Measurements from ENCODE around the gene IL2RG. TPM values are rescaled to one million over a fixed set of nuclear protein-coding genes. Genes with fewer than 3 reads are reported as not detected.

IL2RG gene
- total RNA-seq, 1 donor, result 119 TPM

GRCh38 chrX:71081330-71082123 lies 29.9 kb downstream of the IL2RG start:
- DNase-seq (ENCODE audit: low read depth in 2 of 3, low spot score in 2 of 3), result no peak

GRCh38 chrX:71070531-71070930 lies 40.8 kb downstream of the IL2RG start:
- no peak for DNase-seq (ENCODE audit: low read depth in 2 of 3, low spot score in 2 of 3)

- peak; percentile 72 to 93 (median 91) for DNase-seq (ENCODE audit: low read depth in 2 of 3, low spot score in 2 of 3)
Measured at GRCh38 chrX:71068044-71068918, 43.1 kb downstream of the IL2RG start, which contains the start of gene SNX12. Gene SNX12 (minus strand): TSS chrX:71068334. CDS start chrX:71068306, 28 bp downstream.

- peak in 1 of 3 donors; percentile 9 for DNase-seq (ENCODE audit: low read depth in 2 of 3, low spot score in 2 of 3)
Measured at GRCh38 chrX:71067712-71068043, 43.7 kb downstream of the IL2RG start.

- DNase-seq (ENCODE audit: low read depth in 2 of 3, low spot score in 2 of 3), result no peak
Measured at GRCh38 chrX:71067089-71067488, 44.3 kb downstream of the IL2RG start.

- DNase-seq (ENCODE audit: low read depth in 2 of 3, low spot score in 2 of 3), result no peak
Measured at GRCh38 chrX:71060127-71060526, 51.2 kb downstream of the IL2RG start.

- DNase-seq (ENCODE audit: low read depth in 2 of 3, low spot score in 2 of 3), result peak in 2 of 3 donors; percentile 9 to 39
Measured at GRCh38 chrX:71057848-71058530, 53.4 kb downstream of the IL2RG start.

Small RNAs within 50 kb of the gene (small RNA-seq; reads per million reads assigned to genes)
- not detected for gene CXorf65

Other genes with a start within 250 kb of the IL2RG start
- not detected for gene TEX11, start 202.9 kb downstream of the IL2RG start, total RNA-seq
- 0.27 TPM for gene SLC7A3, start 180.5 kb downstream of the IL2RG start, total RNA-seq
- 29.6 TPM for gene SNX12, start 43.2 kb downstream of the IL2RG start, total RNA-seq
- 22.4 TPM for gene FOXO4, start 15.7 kb downstream of the IL2RG start, total RNA-seq
- gene CXorf65, start 4.8 kb downstream of the IL2RG start, total RNA-seq, result not detected
- 106 TPM for gene MED12, start 7.0 kb upstream of the IL2RG start, total RNA-seq
- 1.3 TPM for gene NLGN3, start 33.3 kb upstream of the IL2RG start, total RNA-seq
- not detected for gene GJB1, start 111.6 kb upstream of the IL2RG start, total RNA-seq
- gene ZMYM3, start 142.6 kb upstream of the IL2RG start, total RNA-seq, result 47.4 TPM
- 340 TPM for gene NONO, start 172.1 kb upstream of the IL2RG start, total RNA-seq
- 1.1 TPM for gene ITGB1BP2, start 190.2 kb upstream of the IL2RG start, total RNA-seq

All from hematopoietic multipotent progenitor cell (in vitro differentiated cells).